Measurements from ENCODE around the gene NUP107. TPM values are rescaled to one million over a fixed set of nuclear protein-coding genes. Genes with fewer than 3 reads are reported as not detected.

Gene NUP107
- total RNA-seq, 2 experiments from 2014 or later: 142 to 143 TPM

DNA sequence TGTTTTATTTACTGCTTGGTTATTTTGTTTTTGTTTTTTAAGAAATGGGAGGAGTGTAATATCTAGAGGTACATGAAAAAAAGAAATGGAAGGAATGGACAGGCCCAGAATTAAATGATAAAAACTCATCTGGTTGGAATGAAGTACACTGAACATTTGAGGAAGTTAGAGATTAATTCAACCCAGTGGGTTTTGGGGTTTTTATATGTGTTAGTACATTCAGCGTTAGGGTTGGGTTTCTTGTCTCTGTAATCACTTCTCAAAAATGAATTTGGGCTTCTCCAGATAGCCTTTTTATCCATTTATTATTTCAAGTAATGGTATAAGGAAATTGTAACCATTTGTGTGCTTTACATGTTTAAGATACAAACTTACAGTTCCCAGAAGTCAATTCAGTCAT lies 19.5 kb upstream of the NUP107 start:
- ChIA-PET POLR2A (no interaction called here), CTCF (no interaction called here)
- intact Hi-C loops (cut with micrococcal nuclease): no loop called here
- Mint-ChIP-seq H3K36me3 (ENCODE audit: low read depth) (peaks cover 16% of the 10 kb centered on the region), H3K9me3 (peaks cover 2% of the 10 kb centered on the region), H3K4me1 (ENCODE audit: low read depth) (peaks cover 37% of the 10 kb centered on the region), H3K4me3 (no peak overlapping the region), H3K27me3 (no peaks in the 10 kb centered on the region), H3K27ac (peak overlapping the region; percentile 81)
- DNase-seq (no peak), ATAC-seq (no peak)
- no peak for TF ChIP-seq CTCF (IDR thresholded peaks at IDR 0.05)

DNA sequence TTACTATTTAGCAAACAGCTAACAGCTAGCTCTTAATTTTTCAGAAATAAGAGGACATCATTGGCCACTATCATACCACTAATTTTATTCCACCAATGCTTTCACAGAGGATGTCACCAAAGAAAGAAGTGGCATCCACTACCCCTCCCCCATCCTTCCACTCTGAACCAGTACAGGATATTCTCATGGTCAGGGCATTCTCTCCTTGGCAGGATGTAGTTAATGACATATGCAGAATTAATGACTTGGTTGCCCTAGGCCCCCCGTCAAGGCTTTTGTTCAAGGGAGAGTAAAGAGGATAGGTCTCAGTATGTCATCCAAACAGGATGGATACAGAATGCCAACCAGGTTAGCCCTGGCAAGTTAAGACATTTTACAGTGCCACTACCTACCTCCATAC lies 18.9 kb upstream of the NUP107 start:
- Mint-ChIP-seq H3K36me3 (ENCODE audit: low read depth) (peaks cover 14% of the 10 kb centered on the region), H3K4me3 (no peak overlapping the region), H3K27me3 (no peaks in the 10 kb centered on the region), H3K4me1 (ENCODE audit: low read depth) (peaks cover 37% of the 10 kb centered on the region), H3K9me3 (peaks cover 2% of the 10 kb centered on the region), H3K27ac (peak overlapping the region; percentile 81)
- no peak for TF ChIP-seq CTCF (IDR thresholded peaks at IDR 0.05)
- DNase-seq: no peak
- ChIA-PET CTCF (no interaction called here), POLR2A (no interaction called here)
- ATAC-seq: peak; percentile 50
- intact Hi-C loops (cut with micrococcal nuclease): no loop called here

GRCh38 chr12:68671179-68671578 lies 15.6 kb upstream of the NUP107 start:
- ChIA-PET CTCF (interaction anchor here (1.2 kb wide), 1 partner anchor 312 kb away, joined by 3 read pairs; no protein-coding TSS in a partner anchor), POLR2A (interaction anchor here (1.1 to 1.3 kb wide), 2 partner anchors 9 to 21 kb away, joined by 3 to 4 read pairs; no protein-coding TSS in a partner anchor)
- peak overlapping the region; percentile 70 for H3K27ac Mint-ChIP-seq
- H3K4me3 Mint-ChIP-seq: no peak overlapping the region
- peaks cover 57% of the 10 kb centered on the region for H3K4me1 Mint-ChIP-seq (ENCODE audit: low read depth)
- no peaks in the 10 kb centered on the region for H3K27me3 Mint-ChIP-seq
- H3K9me3 Mint-ChIP-seq: peaks cover 2% of the 10 kb centered on the region
- intact Hi-C loops (cut with micrococcal nuclease): no loop called here
- peaks cover 11% of the 10 kb centered on the region for H3K36me3 Mint-ChIP-seq (ENCODE audit: low read depth)
- DNase-seq (no peak), ATAC-seq (no peak)
- no peak for TF ChIP-seq CTCF (IDR thresholded peaks at IDR 0.05)

- Mint-ChIP-seq H3K27me3 (no peaks in the 10 kb centered on the region), H3K27ac (peak overlapping the region; percentile 88), H3K36me3 (ENCODE audit: low read depth) (peaks cover 8% of the 10 kb centered on the region), H3K4me1 (ENCODE audit: low read depth) (peaks cover 41% of the 10 kb centered on the region), H3K4me3 (peak overlapping the region; percentile 43), H3K9me3 (peaks cover 2% of the 10 kb centered on the region)
- intact Hi-C loops (cut with micrococcal nuclease): no loop called here
- POLR2A ChIA-PET: interaction anchor here (1.6 to 1.9 kb wide), 3 partner anchors 10 to 14 kb away, joined by 3 to 6 read pairs (median 6); no protein-coding TSS in a partner anchor
- CTCF ChIA-PET: no interaction called here
- DNase-seq: peak; percentile 25
- ATAC-seq: peak; percentile 71
- no peak for TF ChIP-seq CTCF (IDR thresholded peaks at IDR 0.05)
These were observed 13.0 kb upstream of the NUP107 start for GRCh38 chr12:68673788-68674187.

GRCh38 chr12:68674376-68674775 lies 12.4 kb upstream of the NUP107 start:
- Mint-ChIP-seq H3K9me3 (peaks cover 2% of the 10 kb centered on the region), H3K4me3 (no peak overlapping the region), H3K4me1 (ENCODE audit: low read depth) (peaks cover 47% of the 10 kb centered on the region), H3K27ac (peak overlapping the region; percentile 88), H3K27me3 (no peaks in the 10 kb centered on the region), H3K36me3 (ENCODE audit: low read depth) (peaks cover 8% of the 10 kb centered on the region)
- intact Hi-C loops (cut with micrococcal nuclease): no loop called here
- ATAC-seq (no peak), DNase-seq (no peak)
- ChIA-PET POLR2A (interaction anchor here (1.6 kb wide), 1 partner anchor 9 kb away, joined by 3 read pairs; no protein-coding TSS in a partner anchor), CTCF (interaction anchor here (0.9 to 1.4 kb wide), 2 partner anchors 62 to 315 kb away, joined by 3 to 5 read pairs; no protein-coding TSS in a partner anchor)
- TF ChIP-seq CTCF (IDR thresholded peaks at IDR 0.05): no peak
